NCI-H2029 treated with DMSO at 0.1 percent for 48 hours (cell line): ENCODE data around the gene DEFB121.

Experiments used
- DNase-seq: peaks from one replicate; lab custom pipeline; 2025; lab: John Stamatoyannopoulos, UW

DEFB121 gene

DNA sequence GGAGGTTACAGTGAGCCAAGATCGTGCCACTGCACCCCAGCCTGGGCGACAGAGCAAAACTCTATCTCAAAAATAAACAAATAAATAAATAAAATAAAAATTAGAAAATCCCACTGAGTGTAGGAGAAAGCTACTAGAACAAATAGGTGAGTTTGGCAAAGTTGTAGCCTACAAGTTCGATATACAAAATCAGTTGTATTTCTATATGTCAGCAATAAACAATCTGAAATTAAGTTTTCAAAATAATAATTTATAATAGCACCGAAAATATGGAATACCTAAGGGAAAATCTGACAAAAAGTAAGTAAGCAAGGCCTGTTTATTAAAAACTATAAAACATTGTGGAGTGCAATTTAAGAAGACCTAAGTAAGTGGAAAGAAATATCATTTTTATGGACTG lies 42.7 kb downstream of the DEFB121 start:
- DNase-seq = no peak

DNA sequence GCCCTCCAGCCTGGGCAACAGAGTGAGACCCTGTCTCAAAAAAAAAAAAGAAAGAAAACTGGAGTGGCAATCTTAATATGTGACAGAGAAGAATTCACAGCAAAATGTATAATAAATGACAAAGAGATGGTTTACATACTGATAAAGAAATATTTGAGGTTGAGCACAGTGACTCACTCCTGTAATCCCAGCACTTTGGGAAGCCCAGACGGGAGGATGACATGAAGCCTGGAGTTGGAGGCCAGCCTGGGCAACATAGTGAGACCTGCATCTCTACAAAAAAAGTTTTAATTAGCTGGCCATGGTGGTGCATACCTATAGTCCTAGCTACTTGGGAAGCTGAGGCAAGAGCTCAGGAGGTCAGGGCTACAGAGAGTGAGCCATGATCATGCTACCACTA lies 50.0 kb downstream of the DEFB121 start:
- DNase-seq = no peak
